IMR-90 (cell line): ENCODE measurements around the gene ITSN1. TPM values are rescaled to one million over a fixed set of nuclear protein-coding genes. Genes with fewer than 3 reads are reported as not detected.
A peak's percentile ranks its signal among the peaks of the same experiment; 100 is the strongest.

Experiments used
- ATAC-seq: fragments of 200-7000 bp; cut with Tn5 transposase; 2 replicates; pipeline ENCODE4 v1.9.1; 2020; ENCODE audit warnings: low read depth, mild to moderate bottlenecking, moderate library complexity
- BruUV-seq: library from RNA; stranded (reverse); fragments of 400-500 nt; replicated peaks from 2 replicates; lab custom pipeline; 2021; lab: Mats Ljungman, UMichigan
- CTCF ChIA-PET: fragments of 300-600 bp; formaldehyde crosslinking; extraction: SDS; loops from one replicate; lab custom pipeline; 2021; ENCODE audit warnings: antibody characterized with exemption; lab: Yijun Ruan, JAX
- POLR2A ChIA-PET: fragments of 300-600 bp; sonication (Branson Sonifier 250); formaldehyde crosslinking; loops from one replicate; lab custom pipeline; 2022; ENCODE audit warnings: antibody characterized with exemption; ENCODE audit not compliant: unreplicated experiment; lab: Charles Lee
- DNase-seq: peaks from one replicate; pipeline ENCODE4 v3.0.0; 2013
- H2AFZ ChIP-seq: replicated peaks from 2 replicates; pipeline ENCODE3; 2013; ENCODE audit warnings: low read length, mild to moderate bottlenecking; ENCODE audit not compliant: poor library complexity
- H2AK5ac ChIP-seq: 2 replicates; pipeline ENCODE4 v1.6.1; 2013; ENCODE audit warnings: low read depth, low read length, inconsistent platforms
- H2AK9ac ChIP-seq: replicated peaks from 2 replicates; pipeline ENCODE3; 2013; ENCODE audit warnings: mild to moderate bottlenecking, low read depth, low read length, moderate library complexity; ENCODE audit not compliant: poor library complexity
- H2BK120ac ChIP-seq: 2 replicates; pipeline ENCODE4 v1.6.1; 2013; ENCODE audit warnings: low read depth, low read length, inconsistent platforms
- H2BK15ac ChIP-seq: 3 replicates; pipeline ENCODE4 v1.6.1; 2013; ENCODE audit warnings: low read depth, low read length, inconsistent platforms
- H2BK20ac ChIP-seq: 2 replicates; pipeline ENCODE4 v1.6.1; 2013; ENCODE audit warnings: low read depth, mild to moderate bottlenecking, inconsistent platforms, low read length, moderate library complexity
- H2BK5ac ChIP-seq: 2 replicates; pipeline ENCODE4 v1.6.1; 2013; ENCODE audit warnings: mild to moderate bottlenecking, low read depth, low read length, inconsistent platforms; ENCODE audit not compliant: poor library complexity, severe bottlenecking
- H3K14ac ChIP-seq: replicated peaks from 2 replicates; pipeline ENCODE4 v1.6.1; 2013; ENCODE audit warnings: low read depth, low read length, inconsistent platforms
- H3K18ac ChIP-seq: 2 replicates; pipeline ENCODE4 v1.6.1; 2013; ENCODE audit warnings: low read depth, low read length, control low read depth
- H3K23ac ChIP-seq: 2 replicates; pipeline ENCODE4 v1.6.1; 2013; ENCODE audit warnings: low read depth, low read length, inconsistent platforms
- H3K27ac ChIP-seq: 2 replicates; pipeline ENCODE4 v1.5.1; 2013; ENCODE audit warnings: mild to moderate bottlenecking, control low read depth, low read length; ENCODE audit not compliant: insufficient read depth
- H3K27me3 ChIP-seq: 2 replicates; pipeline ENCODE4 v1.6.1; 2013; ENCODE audit warnings: low read length; ENCODE audit not compliant: control insufficient read depth, insufficient read depth
- H3K36me3 ChIP-seq: 2 replicates; pipeline ENCODE4 v1.6.1; 2013; ENCODE audit warnings: low read length, mixed read lengths; ENCODE audit not compliant: control insufficient read depth, insufficient read depth
- H3K4ac ChIP-seq: 2 replicates; pipeline ENCODE4 v1.6.1; 2013; ENCODE audit warnings: low read depth, low read length, inconsistent platforms
- H3K4me1 ChIP-seq: 2 replicates; pipeline ENCODE4 v1.6.1; 2013; ENCODE audit warnings: low read length, mixed read lengths; ENCODE audit not compliant: control insufficient read depth, insufficient read depth
- H3K4me2 ChIP-seq: 2 replicates; pipeline ENCODE4 v1.6.1; 2013; ENCODE audit warnings: low read depth, mild to moderate bottlenecking, control low read depth, low read length, moderate library complexity
- H3K4me3 ChIP-seq: 2 replicates; pipeline ENCODE4 v1.5.1; 2013; ENCODE audit warnings: low read depth, mild to moderate bottlenecking, control low read depth, low read length, moderate library complexity; ENCODE audit not compliant: insufficient read depth
- H3K56ac ChIP-seq: 2 replicates; pipeline ENCODE4 v1.6.1; 2013; ENCODE audit warnings: low read length, inconsistent platforms; ENCODE audit not compliant: insufficient read depth; ENCODE audit errors: extremely low read depth
- H3K79me1 ChIP-seq, 2 experiments: 2 replicates each; pipeline ENCODE4 v1.6.1; 2013; ENCODE audit warnings: low read length in 2 of 2, inconsistent platforms in 1 of 2, low read depth in 1 of 2
- H3K9ac ChIP-seq: 2 replicates; pipeline ENCODE4 v1.6.1; 2013; ENCODE audit warnings: low read depth, low read length, control low read depth
- H3K9me1 ChIP-seq: 2 replicates; pipeline ENCODE4 v1.6.1; 2013; ENCODE audit warnings: low read length, inconsistent platforms; ENCODE audit not compliant: insufficient read depth
- H3K9me3 ChIP-seq: 2 replicates; pipeline ENCODE4 v1.6.1; 2013; ENCODE audit warnings: low read length; ENCODE audit not compliant: control insufficient read depth, insufficient read depth
- H4K20me1 ChIP-seq: 2 replicates; pipeline ENCODE4 v1.6.1; 2013; ENCODE audit warnings: low read length, inconsistent platforms; ENCODE audit not compliant: insufficient read depth
- H4K5ac ChIP-seq: 2 replicates; pipeline ENCODE4 v1.6.1; 2013; ENCODE audit warnings: mild to moderate bottlenecking, low read depth, low read length, control low read depth
- H4K8ac ChIP-seq, 2 experiments: 2 replicates each; pipeline ENCODE4 v1.6.1; 2013; ENCODE audit warnings: low read depth in 2 of 2, low read length in 2 of 2, control low read depth in 1 of 2, inconsistent platforms in 1 of 2
- H4K91ac ChIP-seq: 2 replicates; pipeline ENCODE4 v1.6.1; 2013; ENCODE audit warnings: low read depth, low read length, inconsistent platforms; ENCODE audit not compliant: insufficient read depth
- BHLHE40 ChIP-seq: fragments of 150-350 bp; IDR thresholded peaks from 2 replicates; pipeline ENCODE4 v1.6.1; 2016; ENCODE audit warnings: mild to moderate bottlenecking, low read depth, low read length
- CEBPB ChIP-seq: IDR thresholded peaks from 2 replicates; pipeline ENCODE4 v1.6.1; 2012; ENCODE audit warnings: low read depth, low read length, improper control_type of control experiment
- ELK1 ChIP-seq: fragments of 150-350 bp; IDR thresholded peaks from 2 replicates; pipeline ENCODE4 v1.6.1; 2016; ENCODE audit warnings: low read depth, mild to moderate bottlenecking, low read length, moderate library complexity, borderline replicate concordance
- MAFK ChIP-seq: IDR thresholded peaks from 2 replicates; pipeline ENCODE4 v1.6.1; 2012; ENCODE audit warnings: low read depth, low read length, improper control_type of control experiment
- MXI1 ChIP-seq: IDR thresholded peaks from 2 replicates; pipeline ENCODE4 v1.6.1; 2012; ENCODE audit warnings: low read depth, mild to moderate bottlenecking, low read length, moderate library complexity, borderline replicate concordance
- RCOR1 ChIP-seq: IDR thresholded peaks from 2 replicates; pipeline ENCODE4 v1.6.1; 2012; ENCODE audit warnings: mild to moderate bottlenecking, low read length, improper control_type of control experiment; ENCODE audit not compliant: insufficient replicate concordance
- RFX5 ChIP-seq: IDR thresholded peaks from 2 replicates; pipeline ENCODE4 v1.8.0; 2012; ENCODE audit warnings: low read depth, mild to moderate bottlenecking, low read length, moderate library complexity
- USF2 ChIP-seq: fragments of 150-350 bp; IDR thresholded peaks from 2 replicates; pipeline ENCODE4 v1.6.1; 2017; ENCODE audit warnings: mild to moderate bottlenecking, antibody characterized with exemption, low read length, low read depth
- WGBS, 2 experiments: methylation state at CpG; one replicate each; pipeline versions ENCODE4 v1.1.5 to v1.1.7; 2013; ENCODE audit warnings: missing lambda C conversion rate in 2 of 2; ENCODE audit not compliant: insufficient read length in 1 of 2; ENCODE audit errors: extremely low coverage in 2 of 2; 5-methylcytosine and 5-hydroxymethylcytosine counted together
- dilution Hi-C: fragments of 300-500 bp; cut with HindIII; formaldehyde crosslinking; loops from one replicate; pipeline ENCODE4 v1.14.3; 2018; ENCODE audit warnings: low sequenced_read_pairs; ENCODE audit not compliant: unreplicated experiment
- in situ Hi-C: fragments of 300-500 bp; cut with MboI; formaldehyde crosslinking; loops from 3 replicates; pipeline ENCODE4 v1.14.3; 2019; ENCODE audit warnings: low sequenced_read_pairs, inconsistent platforms, mixed read lengths
- intact Hi-C: fragments of 100-400 bp; cut with micrococcal nuclease; formaldehyde crosslinking; loops from 2 replicates; pipeline ENCODE4 v1.10.0; 2022
- polyA plus RNA-seq, 3 experiments: library from polyadenylated mRNA; depleted of rRNA; stranded (reverse); fragments of >200 nt; gene quantifications; 2 replicates each; pipeline ENCODE4 v1.2.3, GENCODE V29; 2012; ENCODE audit warnings: low replicate concordance in 1 of 3
- total RNA-seq: library from RNA; depleted of rRNA; stranded (reverse); fragments of >200 nt; gene quantifications from 2 replicates; pipeline ENCODE4 v1.2.3, GENCODE V29; 2012

The ITSN1 gene
- total and polyA plus RNA-seq, 2 of the 4 experiments (the other 2 are of a cell fraction) = 45.4 to 62.0 TPM

GRCh38 chr21:33760641-33761440 lies 118.5 kb downstream of the ITSN1 start:
- H3K36me3 ChIP-seq = peaks cover 4% of the 10 kb centered on the region
- peak overlapping the region; percentile 48 for H2BK5ac ChIP-seq
- H3K9ac ChIP-seq = no peak overlapping the region
- peaks cover 14% of the 10 kb centered on the region for H4K20me1 ChIP-seq
- H3K56ac ChIP-seq = no peak overlapping the region
- peak overlapping the region; percentile 59; the same call in 2 of the 3 replicates for H2BK15ac ChIP-seq
- peak overlapping the region in 1 of 2 experiments; percentile 56; a peak in 2 of 4 replicates for H4K8ac ChIP-seq
- peak overlapping the region; percentile 61 for H2BK20ac ChIP-seq
- H4K5ac ChIP-seq = peak overlapping the region; percentile 34; the same call in 1 of the 2 replicates
- H3K9me3 ChIP-seq = no peaks in the 10 kb centered on the region
- ChIA-PET POLR2A (interaction anchor here (0.6 kb wide), 2 partner anchors 37 to 97 kb away, joined by 3 to 5 read pairs; no protein-coding TSS in a partner anchor), CTCF (interaction anchor here (0.5 to 0.6 kb wide), 4 partner anchors 23 to 600 kb away, joined by 3 to 6 read pairs (median 4); no protein-coding TSS in a partner anchor)
- H2BK120ac ChIP-seq = peak overlapping the region; percentile 75
- H3K27me3 ChIP-seq = no peaks in the 10 kb centered on the region
- no CpG with 5 or more reads among the region's 9 CpGs for WGBS, 2 experiments
- peak overlapping the region; percentile 6; the same call in 1 of the 2 replicates for H3K18ac ChIP-seq
- DNase-seq (peak; percentile 86), ATAC-seq (peak; percentile 84)
- peak overlapping the region; percentile 75 for H2AK5ac ChIP-seq
- H3K9me1 ChIP-seq = peaks cover 16% of the 10 kb centered on the region; the same call in 1 of the 2 replicates
- peak overlapping the region; percentile 43 for H2AK9ac ChIP-seq
- no peak overlapping the region; the same call in 1 of the 2 replicates for H3K4me3 ChIP-seq
- no peak for TF ChIP-seq USF2
- TF ChIP-seq BHLHE40 = peak; percentile 52; the same call in 1 of the 2 replicates
- 0 out of 2 replicates have a peak, but pooled peaks have one; percentile 11 for TF ChIP-seq CEBPB
- TF ChIP-seq MAFK = no peak
- TF ChIP-seq MXI1 = no peak
- no peak for TF ChIP-seq RCOR1
- TF ChIP-seq RFX5 = no peak
- no peak for TF ChIP-seq ELK1
- no peak overlapping the region; the same call in 1 of the 2 replicates for H3K14ac ChIP-seq
- no TSS peak for BruUV-seq
- peaks cover 9% of the 10 kb centered on the region for H3K4me1 ChIP-seq
- H3K4me2 ChIP-seq = peak overlapping the region; percentile 73
- H3K4ac ChIP-seq = peak overlapping the region; percentile 86
- H2AFZ ChIP-seq = no peak overlapping the region
- intact Hi-C loops = loop anchor here (1.0 to 5.0 kb wide), 2 partner anchors 118 to 131 kb away; no protein-coding TSS in a partner anchor
- H4K91ac ChIP-seq = peak overlapping the region; percentile 59
- H3K23ac ChIP-seq = peak overlapping the region; percentile 36
- H3K79me1 ChIP-seq = peaks cover 16 to 18% of the 10 kb centered on the region in 2 experiments; a peak in 3 of 4 replicates
- peak overlapping the region; percentile 78 for H3K27ac ChIP-seq
- in situ Hi-C loops = no loop called here
- dilution Hi-C loops = no loop called here
